Measurements from ENCODE around the gene ARTN.

Gene ARTN

GRCh38 chr1:43933386-43934100 lies at the start of gene ARTN:
TSS of gene ARTN (plus strand) at chr1:43933801. CDS start at chr1:43935657, 1,856 bp downstream.
- no peak for DNase-seq

GRCh38 chr1:43885279-43885801 lies 48.3 kb upstream of the ARTN start:
- no peak for DNase-seq

- DNase-seq, result no peak
Measured at GRCh38 chr1:43887748-43888147, 45.9 kb upstream of the ARTN start.

GRCh38 chr1:43890815-43891214 lies 42.8 kb upstream of the ARTN start:
- no peak for DNase-seq

- no peak for DNase-seq
Measured at GRCh38 chr1:43893006-43893405, 40.6 kb upstream of the ARTN start.

GRCh38 chr1:43898981-43899380 lies 34.6 kb upstream of the ARTN start:
- no peak for DNase-seq

- no peak for DNase-seq
Measured at GRCh38 chr1:43900386-43900785, 33.2 kb upstream of the ARTN start.

- DNase-seq, result no peak
Measured at GRCh38 chr1:43901196-43901961, 32.2 kb upstream of the ARTN start.

GRCh38 chr1:43902058-43902831 lies 31.4 kb upstream of the ARTN start:
- no peak for DNase-seq

- DNase-seq, result no peak
Measured at GRCh38 chr1:43904660-43905551, 28.7 kb upstream of the ARTN start.

GRCh38 chr1:43908226-43908625 lies 25.4 kb upstream of the ARTN start:
- DNase-seq, result no peak

GRCh38 chr1:43908858-43909257 lies 24.7 kb upstream of the ARTN start:
- no peak for DNase-seq

GRCh38 chr1:43910343-43910742 lies 23.3 kb upstream of the ARTN start:
- DNase-seq, result no peak

GRCh38 chr1:43912607-43913006 lies 21.0 kb upstream of the ARTN start:
- no peak for DNase-seq

GRCh38 chr1:43913051-43913501 lies 20.5 kb upstream of the ARTN start:
- no peak for DNase-seq

- no peak for DNase-seq
Measured at GRCh38 chr1:43913666-43914360, 19.8 kb upstream of the ARTN start.

- DNase-seq, result no peak
Measured at GRCh38 chr1:43914576-43915525, 18.8 kb upstream of the ARTN start.

- DNase-seq, result no peak
Measured at GRCh38 chr1:43919906-43920305, 13.7 kb upstream of the ARTN start.

- no peak for DNase-seq
Measured at GRCh38 chr1:43921022-43921421, 12.6 kb upstream of the ARTN start.

GRCh38 chr1:43924516-43924915 lies 9.1 kb upstream of the ARTN start:
- DNase-seq, result no peak
